Osteoblast (primary cell): ENCODE measurements around the gene OR13J1. TPM values are rescaled to one million over a fixed set of nuclear protein-coding genes. Genes with fewer than 3 reads are reported as not detected.
A peak's percentile ranks its signal among the peaks of the same experiment; 100 is the strongest.

ENCODE experiments used
- DNase-seq: peaks from one replicate; pipeline ENCODE4 v3.0.0; 2011; ENCODE audit warnings: low spot score, mixed read lengths; ENCODE audit not compliant: insufficient read length; ENCODE audit errors: missing footprints
- H2AFZ ChIP-seq: 2 replicates; pipeline ENCODE4 v1.6.0; 2011; ENCODE audit warnings: mild to moderate bottlenecking, low read length
- H3K27ac ChIP-seq: 2 replicates; pipeline ENCODE4 v1.5.1; 2011; ENCODE audit warnings: mild to moderate bottlenecking, low read depth, low read length, moderate library complexity
- H3K27me3 ChIP-seq: 2 replicates; pipeline ENCODE4 v1.6.0; 2012; ENCODE audit warnings: mild to moderate bottlenecking, control low read depth, inconsistent platforms, low read length, moderate library complexity; ENCODE audit not compliant: insufficient read depth
- H3K36me3 ChIP-seq: 2 replicates; pipeline ENCODE4 v1.5.1; 2011; ENCODE audit warnings: mild to moderate bottlenecking, low read length, control low read depth, moderate library complexity; ENCODE audit not compliant: insufficient read depth
- H3K4me1 ChIP-seq: 2 replicates; pipeline ENCODE4 v1.5.1; 2011; ENCODE audit warnings: mild to moderate bottlenecking, low read length, control low read depth, moderate library complexity; ENCODE audit not compliant: insufficient read depth
- H3K4me2 ChIP-seq: 2 replicates; pipeline ENCODE4 v1.6.0; 2011; ENCODE audit warnings: mild to moderate bottlenecking, low read length; ENCODE audit not compliant: insufficient read depth
- H3K4me3 ChIP-seq: fragments of 200-600 bp; sonication (generic); 3 replicates; pipeline ENCODE4 v1.5.1; 2012; ENCODE audit warnings: mild to moderate bottlenecking, low read length, inconsistent platforms; ENCODE audit not compliant: insufficient read depth
- H3K79me2 ChIP-seq: 2 replicates; pipeline ENCODE4 v1.6.0; 2012; ENCODE audit warnings: mild to moderate bottlenecking, low read length, control low read depth, inconsistent platforms; ENCODE audit not compliant: insufficient read depth
- H3K9me3 ChIP-seq: 2 replicates; pipeline ENCODE4 v1.5.1; 2011; ENCODE audit warnings: low read depth, low read length, control low read depth
- H4K20me1 ChIP-seq: 2 replicates; pipeline ENCODE4 v1.6.0; 2012; ENCODE audit warnings: mild to moderate bottlenecking, low read length, control low read depth; ENCODE audit not compliant: insufficient read depth
- total RNA-seq: library from RNA; depleted of rRNA; stranded (reverse); fragments of >200 nt; gene quantifications from 2 replicates; pipeline ENCODE4 v1.2.3, GENCODE V29; 2012
- TF ChIP-seq, protein P1 (sequence below): IDR thresholded peaks from 2 replicates; pipeline ENCODE4 v1.5.1; 2011; ENCODE audit warnings: mild to moderate bottlenecking, low read depth, low read length, moderate library complexity; ENCODE audit errors: extremely low read depth

The OR13J1 gene
- total RNA-seq, 1 donor, result not detected

DNA sequence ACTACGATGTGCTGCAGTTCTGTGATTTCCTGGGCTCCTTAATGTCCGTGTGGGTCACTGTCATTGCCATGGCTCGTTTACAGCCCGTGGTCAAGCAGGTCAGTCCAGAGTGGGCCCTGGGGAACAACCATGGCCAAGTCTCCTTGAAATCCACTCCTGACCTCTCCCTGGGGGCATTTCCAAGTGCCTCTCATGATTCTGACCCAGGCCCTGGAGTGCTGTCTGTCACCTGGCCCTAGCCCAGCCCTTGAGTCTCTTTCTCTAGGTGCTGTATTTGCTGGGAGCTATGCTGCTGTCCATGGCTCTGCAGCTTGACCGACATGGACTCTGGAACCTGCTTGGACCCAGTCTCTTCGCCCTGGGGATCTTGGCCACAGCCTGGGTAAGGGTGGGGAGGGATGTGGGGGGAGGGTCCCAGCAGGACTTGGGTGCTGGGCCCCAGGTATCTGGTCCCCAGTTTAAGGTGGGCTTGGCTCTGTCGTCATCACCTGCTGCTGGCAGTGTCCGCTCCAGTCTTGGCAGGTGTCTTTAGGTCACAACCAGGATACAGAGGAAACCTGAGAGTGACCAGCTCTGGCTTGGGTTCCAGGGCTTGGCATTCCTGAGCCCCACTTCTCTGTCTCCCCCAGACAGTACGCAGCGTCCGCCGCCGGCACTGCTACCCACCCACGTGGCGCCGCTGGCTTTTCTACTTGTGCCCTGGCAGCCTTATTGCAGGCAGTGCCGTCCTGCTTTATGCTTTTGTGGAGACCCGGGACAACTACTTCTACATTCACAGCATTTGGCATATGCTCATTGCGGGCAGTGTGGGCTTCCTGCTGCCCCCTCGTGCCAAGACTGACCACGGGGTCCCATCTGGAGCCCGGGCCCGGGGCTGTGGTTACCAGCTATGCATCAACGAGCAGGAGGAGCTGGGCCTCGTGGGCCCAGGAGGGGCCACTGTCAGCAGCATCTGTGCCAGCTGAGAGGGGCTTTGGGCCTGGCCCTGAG lies 17.0 kb downstream of the OR13J1 start:
- no peaks in the 10 kb centered on the region for H3K9me3 ChIP-seq
- TF ChIP-seq, protein P1, sequence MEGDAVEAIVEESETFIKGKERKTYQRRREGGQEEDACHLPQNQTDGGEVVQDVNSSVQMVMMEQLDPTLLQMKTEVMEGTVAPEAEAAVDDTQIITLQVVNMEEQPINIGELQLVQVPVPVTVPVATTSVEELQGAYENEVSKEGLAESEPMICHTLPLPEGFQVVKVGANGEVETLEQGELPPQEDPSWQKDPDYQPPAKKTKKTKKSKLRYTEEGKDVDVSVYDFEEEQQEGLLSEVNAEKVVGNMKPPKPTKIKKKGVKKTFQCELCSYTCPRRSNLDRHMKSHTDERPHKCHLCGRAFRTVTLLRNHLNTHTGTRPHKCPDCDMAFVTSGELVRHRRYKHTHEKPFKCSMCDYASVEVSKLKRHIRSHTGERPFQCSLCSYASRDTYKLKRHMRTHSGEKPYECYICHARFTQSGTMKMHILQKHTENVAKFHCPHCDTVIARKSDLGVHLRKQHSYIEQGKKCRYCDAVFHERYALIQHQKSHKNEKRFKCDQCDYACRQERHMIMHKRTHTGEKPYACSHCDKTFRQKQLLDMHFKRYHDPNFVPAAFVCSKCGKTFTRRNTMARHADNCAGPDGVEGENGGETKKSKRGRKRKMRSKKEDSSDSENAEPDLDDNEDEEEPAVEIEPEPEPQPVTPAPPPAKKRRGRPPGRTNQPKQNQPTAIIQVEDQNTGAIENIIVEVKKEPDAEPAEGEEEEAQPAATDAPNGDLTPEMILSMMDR, result no peak
- H3K27ac ChIP-seq, result no peak overlapping the region
- H3K4me3 ChIP-seq, result no peak overlapping the region
- H3K36me3 ChIP-seq, result peaks cover 2% of the 10 kb centered on the region
- no peak overlapping the region for H3K4me2 ChIP-seq
- DNase-seq, result no peak
- no peaks in the 10 kb centered on the region for H3K27me3 ChIP-seq
- H3K4me1 ChIP-seq, result peaks cover 3% of the 10 kb centered on the region
- H2AFZ ChIP-seq, result no peak overlapping the region
- no peaks in the 10 kb centered on the region for H4K20me1 ChIP-seq
- no peaks in the 10 kb centered on the region for H3K79me2 ChIP-seq

DNA sequence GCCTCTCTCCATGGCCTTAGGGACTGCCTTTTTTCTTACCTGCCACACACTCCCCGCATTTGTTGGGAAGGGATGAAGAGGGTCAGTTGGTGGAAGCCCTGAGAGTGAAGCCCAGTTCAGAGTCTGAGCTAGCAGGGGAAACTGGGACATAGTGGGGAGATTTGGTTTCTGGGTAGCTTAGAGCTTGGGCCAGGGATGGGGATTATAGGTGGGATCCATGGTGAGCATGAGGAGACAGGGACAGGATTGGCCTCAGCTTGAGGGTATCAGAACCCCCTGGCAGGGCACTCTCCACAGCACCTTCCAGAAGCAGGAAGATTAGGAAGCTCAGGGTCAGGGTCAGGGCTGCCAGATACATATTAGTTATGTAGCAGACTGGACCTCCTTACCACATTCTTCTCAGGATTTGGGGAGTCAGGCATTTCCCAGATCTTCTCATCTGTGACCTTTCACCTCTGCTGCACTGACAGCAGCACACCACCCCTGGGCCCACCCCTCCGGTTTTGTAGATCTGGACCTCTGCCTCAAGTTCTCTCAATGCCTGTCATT lies 17.9 kb downstream of the OR13J1 start:
- Histone ChIP-seq H3K27me3 (no peaks in the 10 kb centered on the region), H3K79me2 (no peaks in the 10 kb centered on the region), H3K4me3 (no peak overlapping the region), H3K4me1 (peaks cover 12% of the 10 kb centered on the region), H3K4me2 (no peak overlapping the region), H2AFZ (no peak overlapping the region), H3K9me3 (no peaks in the 10 kb centered on the region), H3K27ac (no peak overlapping the region), H3K36me3 (peaks cover 2% of the 10 kb centered on the region), H4K20me1 (no peaks in the 10 kb centered on the region)
- TF ChIP-seq, protein P1, result no peak
- no peak for DNase-seq

DNA sequence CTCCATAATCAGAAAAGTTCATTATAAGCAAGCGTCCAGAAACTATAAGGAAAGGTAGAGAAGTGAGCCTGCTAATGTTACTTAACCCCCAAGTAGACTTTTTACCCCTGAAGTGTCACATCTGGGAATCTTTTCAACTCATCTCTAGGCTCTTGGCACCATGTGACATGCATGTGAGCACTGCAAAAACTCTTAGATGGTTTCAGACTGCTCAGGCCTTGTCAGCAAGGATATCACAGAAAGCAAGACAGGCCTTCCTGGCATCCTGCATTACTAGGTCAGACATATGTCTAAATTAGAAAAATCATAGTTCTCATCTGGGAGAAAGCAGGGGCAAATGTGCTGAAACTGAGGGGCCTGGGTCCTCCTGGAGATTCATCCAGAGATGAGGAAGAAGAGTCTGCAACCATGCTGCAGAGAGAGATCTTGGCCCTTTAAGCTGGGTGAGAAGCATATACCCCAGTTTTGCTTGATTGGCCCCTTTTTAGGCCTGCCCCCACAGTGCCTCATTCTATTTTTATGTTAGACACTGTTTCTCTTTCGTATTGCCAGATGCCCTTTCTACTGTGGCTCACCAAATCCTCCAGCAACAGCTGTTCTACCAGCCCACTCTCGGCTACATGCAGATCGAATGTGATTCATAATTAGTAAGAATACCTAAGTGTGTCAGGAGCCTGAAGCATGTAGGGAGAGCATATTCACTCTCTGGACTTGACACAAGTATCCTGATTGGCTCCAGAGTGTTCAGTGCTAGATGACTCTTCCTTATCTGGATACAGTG lies 22.2 kb downstream of the OR13J1 start:
- peaks cover 31% of the 10 kb centered on the region for H3K4me1 ChIP-seq
- H4K20me1 ChIP-seq, result no peaks in the 10 kb centered on the region
- peak overlapping the region; percentile 44 for H3K4me3 ChIP-seq
- no peaks in the 10 kb centered on the region for H3K79me2 ChIP-seq
- peak overlapping the region; percentile 64 for H2AFZ ChIP-seq
- peaks cover 2% of the 10 kb centered on the region for H3K36me3 ChIP-seq
- peak; percentile 98 for DNase-seq
- peak overlapping the region; percentile 75 for H3K4me2 ChIP-seq
- TF ChIP-seq, protein P1, result no peak
- no peaks in the 10 kb centered on the region for H3K27me3 ChIP-seq
- peak overlapping the region; percentile 77 for H3K27ac ChIP-seq
- H3K9me3 ChIP-seq, result no peaks in the 10 kb centered on the region
